GM19372 (cell line): ENCODE data around the gene CCNT2.
"Not testable (repeated sequence)": the region's sequence is repeated elsewhere in the genome, so short reads cannot be mapped to it uniquely, and the experiment has no call there.

Source experiments
- ATAC-seq: cut with Tn5 transposase; IDR thresholded peaks from one replicate; pipeline ENCODE4 v1.9.1; 2021; ENCODE audit warnings: mild to moderate bottlenecking, low read depth, moderate library complexity; ENCODE audit not compliant: unreplicated experiment

Gene CCNT2

DNA sequence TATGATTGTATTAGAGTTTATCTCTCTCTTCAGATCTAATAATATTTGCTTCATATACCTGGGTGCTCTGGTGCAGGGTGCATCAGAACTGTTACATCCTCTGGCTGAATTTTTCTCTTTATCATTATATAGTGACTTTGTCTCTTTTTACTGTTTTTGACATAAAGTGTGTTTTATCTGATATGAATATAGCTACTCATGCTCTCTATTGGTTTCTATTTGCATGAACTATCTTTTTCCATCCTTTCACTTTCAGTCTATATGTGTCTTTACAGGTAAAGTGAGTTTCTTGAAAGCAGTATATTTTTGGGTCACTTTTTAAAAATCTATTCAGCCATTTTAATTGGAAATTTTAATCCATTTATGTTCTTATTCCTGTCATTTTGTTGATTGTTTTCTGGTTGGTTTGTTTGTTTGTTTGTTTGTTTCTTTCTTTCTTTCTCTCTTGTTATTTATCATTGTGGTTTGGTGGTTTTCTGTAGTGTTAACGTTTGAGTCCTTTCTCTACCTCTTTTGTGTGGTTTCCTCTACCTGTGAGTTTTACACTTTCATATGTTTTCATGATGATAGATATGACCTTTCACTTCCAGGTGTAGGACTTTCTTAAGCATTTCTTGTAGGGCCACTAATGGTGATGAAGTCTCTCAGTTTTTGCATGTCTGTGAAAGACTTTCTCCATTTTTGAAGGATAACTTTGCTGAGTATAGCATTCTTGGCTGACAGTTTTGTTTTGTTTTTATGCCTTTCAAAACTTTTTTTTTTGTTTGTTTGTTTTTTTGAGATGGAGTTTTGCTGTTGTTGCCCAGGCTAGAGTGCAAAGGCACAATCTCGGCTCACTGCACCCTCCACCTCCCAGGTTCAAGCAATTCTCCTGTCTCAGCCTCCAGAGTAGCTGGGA is 54.9 kb downstream of the CCNT2 start:
- ATAC-seq: peak; percentile 62

DNA sequence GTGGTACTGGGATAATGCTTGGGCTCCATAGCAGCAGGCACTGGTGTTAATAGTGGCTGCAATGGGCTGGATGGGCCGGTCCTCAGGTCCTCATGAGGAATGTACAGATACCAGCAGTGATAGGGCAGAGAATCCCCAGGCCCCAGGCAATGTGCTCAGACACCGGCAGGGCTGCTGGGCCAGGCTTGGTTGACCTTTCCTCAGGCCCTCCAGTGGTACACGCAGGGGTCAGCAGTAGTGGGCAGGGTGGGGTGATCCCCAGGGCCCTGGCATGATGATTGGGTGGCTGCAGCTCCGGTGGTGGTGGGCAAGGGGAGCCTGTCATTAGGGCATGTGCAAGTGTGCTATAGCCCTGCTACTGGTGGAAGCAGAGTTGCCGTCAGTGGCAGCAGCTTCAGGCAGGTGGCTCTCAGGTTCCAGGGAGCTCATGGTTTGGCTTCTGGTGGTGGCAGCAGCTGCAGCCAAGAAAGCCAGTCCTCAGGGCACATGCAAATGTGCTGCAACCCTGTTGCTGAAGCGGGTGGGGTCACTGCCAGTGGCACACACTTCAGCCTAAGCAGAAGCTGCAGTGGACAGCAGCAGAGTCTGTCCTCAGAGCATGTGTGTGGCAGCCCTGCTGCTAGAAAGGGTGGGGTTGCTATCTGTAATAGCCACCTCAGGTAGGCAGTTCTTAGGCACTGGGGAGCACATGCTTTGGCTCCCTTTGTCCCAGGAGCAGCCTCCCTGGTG is 56.8 kb downstream of the CCNT2 start:
- no peak for ATAC-seq

DNA sequence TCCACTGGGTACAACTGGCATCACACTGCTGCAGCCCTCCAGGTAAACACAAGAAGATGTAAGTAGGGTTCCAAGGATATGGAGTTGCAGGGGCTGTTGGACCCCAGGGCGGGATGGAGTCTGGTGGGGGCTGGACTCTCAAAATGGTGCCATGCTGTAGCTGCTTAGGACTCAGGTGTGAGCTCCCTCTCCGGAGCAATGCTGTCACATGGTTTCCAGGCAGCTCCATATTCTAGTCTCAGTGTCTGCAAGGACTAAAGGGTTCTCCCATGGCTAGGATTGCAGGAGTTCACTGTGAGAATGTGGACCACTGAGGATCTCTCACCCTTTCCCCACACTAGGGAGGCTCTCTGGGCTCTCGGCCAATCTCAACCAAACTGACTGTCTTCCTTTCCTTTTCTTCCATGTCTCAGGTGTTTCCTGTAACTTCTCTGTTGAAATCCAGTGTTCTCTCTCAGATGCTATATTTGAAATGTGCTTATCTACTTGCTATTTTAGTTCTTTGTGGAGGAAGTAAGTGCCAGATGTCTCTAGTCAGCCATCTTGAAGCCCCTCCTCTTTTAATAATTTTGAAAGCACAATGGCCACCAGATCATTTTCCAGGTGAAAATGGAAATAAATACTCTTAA is 57.6 kb downstream of the CCNT2 start:
- no peak for ATAC-seq

DNA sequence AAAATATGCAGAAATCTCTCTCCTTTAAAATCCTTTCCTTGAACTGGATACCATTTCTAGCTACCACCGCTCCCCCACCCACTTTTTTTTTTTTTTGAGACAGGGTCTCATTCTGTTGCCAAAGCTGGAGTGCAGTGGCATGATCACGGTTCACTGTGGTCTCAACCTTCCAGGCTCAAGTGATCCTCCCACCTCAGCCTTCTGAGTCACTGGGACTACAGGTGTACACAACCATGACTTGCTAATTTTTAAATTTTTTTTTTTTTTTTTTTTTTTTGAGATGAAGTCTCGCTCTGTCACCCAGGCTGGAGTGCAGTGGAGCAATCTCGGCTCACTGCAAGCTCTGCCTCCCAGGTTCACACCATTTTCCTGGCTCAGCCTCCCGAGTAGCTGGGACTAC is 58.5 kb downstream of the CCNT2 start:
- ATAC-seq: not testable (repeated sequence)

DNA sequence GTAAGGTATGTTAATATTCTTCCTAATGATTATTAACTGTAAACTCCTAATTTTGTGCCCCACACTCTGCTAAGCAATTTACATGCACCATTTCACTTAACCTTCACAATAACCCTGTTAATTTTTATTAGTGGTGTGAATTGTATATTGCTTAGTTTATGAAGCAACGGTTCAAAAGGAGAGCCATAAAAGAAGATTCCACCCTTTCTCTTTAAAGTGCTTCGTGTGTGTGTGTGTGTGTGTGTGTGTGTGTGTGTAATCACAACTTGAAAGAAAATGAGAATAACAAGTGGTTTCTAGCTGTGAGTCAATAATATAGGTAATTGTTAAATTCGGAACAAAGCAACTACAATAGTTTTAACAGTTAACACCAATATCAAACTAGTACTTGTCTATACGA is 60.6 kb downstream of the CCNT2 start:
- no peak for ATAC-seq

DNA sequence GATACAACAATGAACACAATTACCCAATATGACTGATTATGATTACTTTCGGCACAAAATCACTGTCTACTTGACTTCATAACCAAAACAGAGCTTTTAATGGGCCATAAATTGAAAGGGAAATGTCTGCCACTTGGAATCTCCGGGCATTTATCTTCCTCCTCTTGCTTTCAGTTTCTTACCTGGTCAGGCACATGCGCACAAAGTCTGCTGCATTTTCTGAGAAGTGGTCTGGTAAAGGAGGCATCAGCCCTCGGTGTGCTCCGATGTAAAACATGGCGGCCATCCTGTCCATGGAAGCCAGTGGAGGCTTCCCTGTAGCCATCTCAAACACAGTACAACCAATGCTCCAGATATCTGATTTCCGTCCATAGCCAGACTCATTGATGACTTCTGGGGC is 62.0 kb downstream of the CCNT2 start:
- ATAC-seq: no peak

DNA sequence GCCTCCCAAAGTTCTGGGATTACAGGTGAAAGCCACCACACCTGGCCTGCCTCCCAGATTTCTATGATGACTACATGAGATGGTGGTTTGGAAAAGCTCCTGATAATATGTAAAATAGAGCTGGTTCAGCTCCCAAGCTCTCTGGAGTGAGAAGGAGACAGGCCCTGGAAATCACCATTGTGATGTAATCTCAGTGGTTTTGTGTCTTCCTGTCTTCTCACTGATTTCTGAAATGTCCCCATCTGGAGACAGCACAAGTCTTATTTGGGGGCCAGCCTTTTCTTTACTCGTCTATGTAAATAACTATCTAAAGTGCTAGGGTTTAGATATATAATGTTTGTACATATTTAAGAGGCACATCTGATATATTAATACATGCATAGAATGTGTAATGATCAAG is 64.0 kb downstream of the CCNT2 start:
- ATAC-seq: no peak

DNA sequence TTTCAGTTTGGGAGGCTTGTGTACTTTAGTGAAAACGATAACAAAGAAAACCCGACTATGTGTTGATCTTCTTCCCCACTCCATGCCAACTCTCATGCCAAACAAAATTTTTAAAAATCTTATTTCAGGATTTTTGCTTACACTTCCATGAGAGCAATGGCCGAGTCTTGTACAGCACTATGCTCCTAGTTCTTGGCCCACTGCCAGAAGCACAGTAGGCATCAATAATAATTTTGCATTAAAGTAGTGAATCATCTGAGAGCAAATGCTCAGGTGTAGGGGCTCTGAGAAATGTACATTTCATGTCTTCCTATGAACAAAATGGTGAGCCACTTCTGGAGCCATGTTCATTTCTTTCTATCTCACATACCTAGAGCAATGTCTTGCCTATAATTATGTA is 66.4 kb downstream of the CCNT2 start:
- no peak for ATAC-seq

DNA sequence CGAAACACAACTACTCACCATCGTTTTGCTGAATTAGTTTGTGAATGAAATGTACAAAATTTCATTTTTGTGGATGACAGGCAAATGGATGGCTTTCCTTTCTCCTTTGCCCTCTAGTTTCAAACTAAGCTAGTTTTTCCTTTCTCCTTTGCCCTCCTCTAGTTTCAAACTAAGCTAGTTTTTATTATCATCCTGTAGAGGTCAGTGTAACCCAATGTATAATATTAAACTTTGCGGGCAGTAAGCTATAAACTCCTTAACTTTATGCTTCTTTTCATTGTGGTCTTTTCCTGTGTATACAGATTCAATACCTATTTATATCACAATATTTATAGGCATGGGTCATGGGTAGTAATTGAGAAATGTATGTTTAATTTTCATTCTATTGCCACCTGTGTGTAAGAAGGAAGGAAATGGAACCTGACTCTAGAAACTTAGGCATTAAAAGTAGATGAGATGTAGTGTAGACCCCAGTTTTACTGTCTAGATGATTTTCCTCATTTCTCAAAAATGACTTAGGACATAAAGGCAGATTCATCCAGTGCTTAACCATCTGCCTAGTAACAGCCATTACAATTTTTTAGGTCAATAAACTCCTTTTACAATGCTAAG is 70.5 kb downstream of the CCNT2 start:
- no peak for ATAC-seq

DNA sequence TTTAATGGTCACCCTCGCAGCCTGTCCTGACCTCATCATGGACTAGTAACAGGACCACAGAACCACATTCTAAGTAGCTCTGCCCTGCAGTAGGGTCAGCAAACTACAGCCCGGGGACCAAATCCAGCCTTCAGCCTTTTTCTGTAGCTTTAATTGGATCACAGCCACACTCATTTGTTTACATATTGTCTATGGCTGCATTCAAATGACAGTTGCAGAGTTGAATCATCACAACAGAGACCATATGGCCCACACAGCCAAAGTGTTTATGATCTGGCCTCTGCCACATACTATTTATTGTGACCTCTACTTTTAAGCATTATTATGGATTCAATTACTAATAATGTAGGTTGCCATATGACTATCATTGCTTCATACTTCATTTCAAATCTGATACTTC is 80.9 kb downstream of the CCNT2 start:
- ATAC-seq: no peak

DNA sequence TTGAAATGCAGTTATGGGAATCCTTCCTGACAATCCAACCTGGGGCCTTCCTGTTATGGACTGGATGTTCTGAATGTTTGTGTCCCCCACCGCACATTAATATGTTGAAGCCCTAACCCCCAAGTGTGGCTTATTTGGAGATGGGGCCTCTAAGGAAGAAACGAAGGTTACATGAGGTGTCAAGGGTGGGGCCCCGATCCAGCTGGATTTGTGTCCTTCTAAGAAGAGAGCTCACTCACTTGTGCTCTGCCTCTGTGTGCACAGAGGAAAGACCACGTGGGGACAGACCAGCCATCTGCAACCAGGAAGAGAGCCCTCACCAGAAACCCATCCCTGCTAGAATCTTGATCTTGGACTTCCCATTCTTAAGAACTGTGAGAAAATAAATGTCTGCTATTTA is 84.2 kb downstream of the CCNT2 start:
- ATAC-seq: no peak

DNA sequence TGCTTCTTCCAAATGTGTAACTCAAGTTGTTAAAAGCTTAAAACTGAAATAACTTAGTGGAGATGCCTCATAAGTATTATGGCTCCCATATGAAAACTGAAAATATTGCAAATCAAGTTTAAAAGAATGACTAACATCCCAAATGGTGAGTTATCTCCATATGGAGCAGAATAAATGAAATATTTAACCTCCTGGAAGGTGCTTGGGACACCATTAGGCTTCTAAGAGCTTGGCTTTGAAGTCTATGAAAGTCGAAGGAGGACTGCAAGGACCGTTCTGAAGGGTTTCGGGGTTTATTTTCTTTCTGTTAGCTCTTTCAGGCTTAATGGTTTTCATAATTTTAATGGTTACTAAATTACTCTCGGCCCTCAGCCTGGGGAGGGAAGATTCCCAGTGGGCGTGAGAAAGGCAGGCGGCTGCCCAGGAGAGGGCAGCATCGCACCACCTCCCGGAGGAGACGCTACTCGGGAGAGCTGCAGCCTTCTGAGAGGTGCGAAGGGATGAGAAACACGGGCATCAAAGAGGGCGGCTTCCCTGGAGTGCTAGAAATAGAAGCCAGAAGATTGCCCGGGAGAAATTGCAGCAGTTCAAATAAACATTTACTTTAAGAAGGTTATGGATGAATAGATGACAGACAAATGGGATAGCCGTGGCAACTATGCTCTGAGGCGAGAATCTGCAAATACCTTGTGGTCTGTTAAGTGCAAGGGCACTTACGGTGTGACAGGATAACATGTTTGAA is 85.6 kb downstream of the CCNT2 start:
- ATAC-seq: peak; percentile 93

DNA sequence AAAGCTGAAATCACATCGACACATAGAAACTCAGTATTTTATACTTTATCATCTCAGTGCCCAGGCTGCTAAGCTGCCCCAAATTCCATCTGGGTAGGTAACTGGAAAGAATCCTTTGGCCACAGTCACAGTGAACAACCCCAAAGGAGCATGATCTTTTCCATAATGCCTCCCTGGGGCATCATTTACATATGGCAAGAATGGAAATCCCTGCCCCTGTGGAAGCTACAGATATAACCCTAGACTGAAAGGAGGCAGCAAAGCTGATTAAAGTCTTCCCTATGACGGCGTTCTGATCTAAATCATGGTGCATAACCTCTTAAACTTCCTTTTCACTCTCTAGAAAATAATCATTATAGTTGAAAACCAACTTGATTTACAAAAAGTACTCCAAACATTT is 87.1 kb downstream of the CCNT2 start:
- ATAC-seq: no peak
